HCT116 (cell line): Measurements from ENCODE around the gene OR5K2.

Source experiments
- ATF3 ChIP-seq: IDR thresholded peaks from 2 replicates; pipeline ENCODE4 v1.6.1; 2012
- CBX3 ChIP-seq: IDR thresholded peaks from 2 replicates; pipeline ENCODE4 v1.6.1; 2012; ENCODE audit warnings: low read depth
- CEBPB ChIP-seq: IDR thresholded peaks from 2 replicates; pipeline ENCODE4 v1.6.1; 2012; ENCODE audit warnings: low read depth
- CTCF ChIP-seq, 3 experiments: fragments of 200-600 bp in 1 of 3; sonication (generic) in 1 of 3; IDR thresholded peaks in 2 of 3; conservative IDR thresholded peaks in 1 of 3; 2 replicates each; pipeline ENCODE4 v1.5.1; 2012 to 2017; ENCODE audit warnings: low read depth in 2 of 3, low read length in 2 of 3, antibody characterized with exemption in 1 of 3, borderline replicate concordance in 1 of 3, control low read depth in 1 of 3, mild to moderate bottlenecking in 1 of 3, mixed read lengths in 1 of 3, mixed run types in 1 of 3, moderate library complexity in 1 of 3; ENCODE audit not compliant: insufficient read depth in 1 of 3
- ELF1 ChIP-seq: IDR thresholded peaks from 2 replicates; pipeline ENCODE4 v1.6.1; 2012; ENCODE audit warnings: low read depth, borderline replicate concordance
- EZH2 ChIP-seq: fragments of 200-600 bp; sonication (generic); IDR thresholded peaks from 2 replicates; pipeline ENCODE4 v1.6.1; 2017; ENCODE audit warnings: antibody characterized with exemption, mixed run types
- EZH2phosphoT487 ChIP-seq: fragments of 200-600 bp; IDR thresholded peaks from 2 replicates; pipeline ENCODE4 v1.6.1; 2018; ENCODE audit warnings: antibody characterized with exemption, borderline replicate concordance
- POLR2AphosphoS5 ChIP-seq: IDR thresholded peaks from 2 replicates; pipeline ENCODE4 v1.6.1; 2011; ENCODE audit warnings: mild to moderate bottlenecking, low read depth, low read length, moderate library complexity
- REST ChIP-seq: IDR thresholded peaks from 2 replicates; pipeline ENCODE4 v1.6.1; 2012; ENCODE audit warnings: low read depth
- SP1 ChIP-seq: IDR thresholded peaks from 2 replicates; pipeline ENCODE4 v1.6.1; 2012; ENCODE audit warnings: low read depth
- SRF ChIP-seq: IDR thresholded peaks from 2 replicates; pipeline ENCODE4 v1.6.1; 2012; ENCODE audit warnings: low read depth
- ZBTB33 ChIP-seq: IDR thresholded peaks from 2 replicates; pipeline ENCODE4 v1.6.1; 2011; ENCODE audit warnings: mild to moderate bottlenecking, low read length, moderate library complexity; ENCODE audit not compliant: insufficient replicate concordance; ENCODE audit errors: extremely low read depth

- no peak for TF ChIP-seq ZBTB33
- TF ChIP-seq ELF1: no peak
- TF ChIP-seq CEBPB: no peak
- no peak for TF ChIP-seq EZH2phosphoT487
- TF ChIP-seq POLR2AphosphoS5: no peak
- TF ChIP-seq CTCF (IDR thresholded peaks at IDR 0.05 in 2 of 3, conservative IDR thresholded peaks at IDR 0.05 in 1 of 3; ENCODE audit: borderline replicate concordance in 1 of 3, insufficient read depth in 1 of 3, low read depth in 2 of 3, low read length in 2 of 3): no peak
- TF ChIP-seq SRF: no peak
- no peak for TF ChIP-seq REST
- TF ChIP-seq CBX3: no peak
- no peak for TF ChIP-seq ATF3
- no peak for TF ChIP-seq EZH2
- no peak for TF ChIP-seq SP1
These were observed 34.8 kb downstream of the OR5K2 start for GRCh38 chr3:98532275-98532637.
